Measurements from ENCODE around the gene PCBP3. TPM values are rescaled to one million over a fixed set of nuclear protein-coding genes. Genes with fewer than 3 reads are reported as not detected.
"Not testable (repeated sequence)": the region's sequence is repeated elsewhere in the genome, so short reads cannot be mapped to it uniquely, and the experiment has no call there.

Gene PCBP3
- total and polyA plus RNA-seq, 4 donors, result 14.3 to 30.0 (median 22.5) TPM

DNA sequence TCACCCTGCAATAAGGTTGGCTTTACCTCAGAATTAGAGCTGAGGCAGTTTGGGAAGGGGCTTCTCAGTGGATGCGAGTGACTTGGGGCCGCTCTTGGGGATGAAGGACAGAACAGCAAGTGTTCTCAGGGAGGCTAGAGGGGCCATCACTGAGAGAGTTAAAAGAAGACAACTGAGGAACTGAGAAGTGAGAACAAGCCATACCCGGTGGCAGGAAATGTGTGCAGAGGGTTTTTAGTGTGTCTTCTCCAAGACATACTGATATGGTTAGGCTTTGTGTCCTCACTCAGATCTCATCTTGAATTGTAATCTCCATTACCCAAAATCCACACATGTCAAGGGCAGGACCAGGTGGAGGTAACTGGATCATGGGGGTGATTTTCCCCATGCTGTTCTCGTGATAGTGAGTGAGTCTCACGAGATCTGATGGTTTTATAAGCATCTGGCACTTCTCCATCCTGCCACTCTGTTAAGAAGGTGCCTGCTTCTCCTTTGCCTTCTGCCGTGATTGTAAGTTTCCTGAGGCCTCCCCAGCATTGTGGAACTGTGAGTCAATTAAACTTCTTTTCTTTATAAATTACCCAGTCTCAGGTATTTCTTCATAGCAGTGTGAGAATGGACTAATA lies 75.8 kb downstream of the PCBP3 start:
- H3K9me3 ChIP-seq (ENCODE audit: control insufficient read depth, insufficient read depth, low read length), result no peaks in the 10 kb centered on the region
- WGBS (ENCODE audit: insufficient coverage), result 94% methylated on average over 2 of the region's 6 CpGs
- DNase-seq (ENCODE audit: low read depth in 4 of 6, low spot score in 6 of 6), result no peak

GRCh38 chr21:45720204-45720603 lies 76.7 kb downstream of the PCBP3 start:
- not testable (repeated sequence) for DNase-seq (ENCODE audit: low read depth in 4 of 6, low spot score in 6 of 6); H3K27ac ChIP-seq (ENCODE audit: low read depth, low read length)
- no CpG with 5 or more reads among the region's 1 CpG for WGBS (ENCODE audit: insufficient coverage)

More for the DNA sequence above, 75.8 kb downstream of the PCBP3 start:
- H3K4me1 ChIP-seq (ENCODE audit: control insufficient read depth, insufficient read depth, low read length), result peaks cover 3% of the 10 kb centered on the region
- no peaks in the 10 kb centered on the region for H3K27me3 ChIP-seq (ENCODE audit: control insufficient read depth, insufficient read depth, low read length)
- H3K27ac ChIP-seq (ENCODE audit: low read depth, low read length), result no peak overlapping the region
- H3K4me3 ChIP-seq (ENCODE audit: low read depth, low read length), result no peak overlapping the region
- no peaks in the 10 kb centered on the region for H3K36me3 ChIP-seq (ENCODE audit: control insufficient read depth, insufficient read depth, low read length)

GRCh38 chr21:45721671-45722070 lies 78.1 kb downstream of the PCBP3 start:
- H3K4me1 ChIP-seq (ENCODE audit: control insufficient read depth, insufficient read depth, low read length), result peaks cover 16% of the 10 kb centered on the region
- H3K9me3 ChIP-seq (ENCODE audit: control insufficient read depth, insufficient read depth, low read length), result no peaks in the 10 kb centered on the region
- H3K27ac ChIP-seq (ENCODE audit: low read depth, low read length), result no peak overlapping the region
- H3K36me3 ChIP-seq (ENCODE audit: control insufficient read depth, insufficient read depth, low read length), result no peaks in the 10 kb centered on the region
- DNase-seq (ENCODE audit: low read depth in 4 of 6, low spot score in 6 of 6), result peak in 1 of 6 donors; percentile 54
- H3K27me3 ChIP-seq (ENCODE audit: control insufficient read depth, insufficient read depth, low read length), result no peaks in the 10 kb centered on the region
- no peak overlapping the region for H3K4me3 ChIP-seq (ENCODE audit: low read depth, low read length)
- 59% methylated on average over 2 of the region's 6 CpGs for WGBS (ENCODE audit: insufficient coverage)

More at GRCh38 chr21:45720204-45720603, 76.7 kb downstream of the PCBP3 start:
- H3K4me3 ChIP-seq (ENCODE audit: low read depth, low read length); H3K27me3 ChIP-seq (ENCODE audit: control insufficient read depth, insufficient read depth, low read length); H3K9me3 ChIP-seq (ENCODE audit: control insufficient read depth, insufficient read depth, low read length); H3K36me3 ChIP-seq (ENCODE audit: control insufficient read depth, insufficient read depth, low read length): not testable (repeated sequence)
- peaks cover 11% of the 10 kb centered on the region for H3K4me1 ChIP-seq (ENCODE audit: control insufficient read depth, insufficient read depth, low read length)

- no peaks in the 10 kb centered on the region for H3K9me3 ChIP-seq (ENCODE audit: control insufficient read depth, insufficient read depth, low read length)
These were observed 79.8 kb downstream of the PCBP3 start for GRCh38 chr21:45723049-45723958.

GRCh38 chr21:45724345-45724961 lies 80.9 kb downstream of the PCBP3 start:
- peak; percentile 15 to 91 (median 36) for DNase-seq (ENCODE audit: low read depth in 4 of 6, low spot score in 6 of 6)
- Histone ChIP-seq H3K27me3 (ENCODE audit: control insufficient read depth, insufficient read depth, low read length) (no peaks in the 10 kb centered on the region), H3K9me3 (ENCODE audit: control insufficient read depth, insufficient read depth, low read length) (no peaks in the 10 kb centered on the region), H3K4me3 (ENCODE audit: low read depth, low read length) (no peak overlapping the region), H3K4me1 (ENCODE audit: control insufficient read depth, insufficient read depth, low read length) (peaks cover 16% of the 10 kb centered on the region), H3K27ac (ENCODE audit: low read depth, low read length) (no peak overlapping the region), H3K36me3 (ENCODE audit: control insufficient read depth, insufficient read depth, low read length) (no peaks in the 10 kb centered on the region)
- 23% methylated on average over 9 of the region's 13 CpGs for WGBS (ENCODE audit: insufficient coverage)

More at GRCh38 chr21:45723049-45723958, 79.8 kb downstream of the PCBP3 start:
- Histone ChIP-seq H3K4me3 (ENCODE audit: low read depth, low read length) (no peak overlapping the region), H3K36me3 (ENCODE audit: control insufficient read depth, insufficient read depth, low read length) (no peaks in the 10 kb centered on the region), H3K27me3 (ENCODE audit: control insufficient read depth, insufficient read depth, low read length) (no peaks in the 10 kb centered on the region), H3K4me1 (ENCODE audit: control insufficient read depth, insufficient read depth, low read length) (peaks cover 16% of the 10 kb centered on the region), H3K27ac (ENCODE audit: low read depth, low read length) (no peak overlapping the region)
- DNase-seq (ENCODE audit: low read depth in 4 of 6, low spot score in 6 of 6), result no peak
- WGBS (ENCODE audit: insufficient coverage), result 82% methylated on average over 4 of the region's 10 CpGs

GRCh38 chr21:45724994-45725843 lies 81.7 kb downstream of the PCBP3 start:
- no peaks in the 10 kb centered on the region for H3K9me3 ChIP-seq (ENCODE audit: control insufficient read depth, insufficient read depth, low read length)
- WGBS (ENCODE audit: insufficient coverage), result 88% methylated on average over 8 of the region's 10 CpGs
- H3K36me3 ChIP-seq (ENCODE audit: control insufficient read depth, insufficient read depth, low read length), result no peaks in the 10 kb centered on the region
- DNase-seq (ENCODE audit: low read depth in 4 of 6, low spot score in 6 of 6), result no peak
- H3K27ac ChIP-seq (ENCODE audit: low read depth, low read length), result no peak overlapping the region
- peaks cover 16% of the 10 kb centered on the region for H3K4me1 ChIP-seq (ENCODE audit: control insufficient read depth, insufficient read depth, low read length)
- H3K4me3 ChIP-seq (ENCODE audit: low read depth, low read length), result no peak overlapping the region
- no peaks in the 10 kb centered on the region for H3K27me3 ChIP-seq (ENCODE audit: control insufficient read depth, insufficient read depth, low read length)

DNA sequence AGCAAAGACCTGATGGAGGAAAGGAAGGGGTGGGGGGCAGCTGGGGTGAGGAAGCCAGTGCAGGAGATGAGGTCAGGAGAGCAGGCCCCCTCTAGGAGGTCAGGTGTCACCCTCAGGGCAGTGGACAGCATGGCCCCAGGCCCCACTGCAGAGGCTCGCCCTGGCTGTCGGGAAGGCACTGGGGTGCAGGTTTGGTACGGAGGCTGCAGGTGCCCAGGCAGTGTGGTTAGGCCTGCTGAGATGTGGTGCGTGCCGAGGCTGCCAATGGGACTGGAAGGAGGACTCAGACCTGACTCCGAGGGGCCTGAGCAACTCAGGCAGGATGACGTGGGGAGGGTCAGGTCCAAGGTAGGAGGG lies 82.3 kb downstream of the PCBP3 start:
- no peak for DNase-seq (ENCODE audit: low read depth in 4 of 6, low spot score in 6 of 6)
- WGBS (ENCODE audit: insufficient coverage), result 96% methylated on average over 7 of the region's 7 CpGs
- H3K27ac ChIP-seq (ENCODE audit: low read depth, low read length), result no peak overlapping the region
- H3K9me3 ChIP-seq (ENCODE audit: control insufficient read depth, insufficient read depth, low read length), result no peaks in the 10 kb centered on the region
- H3K36me3 ChIP-seq (ENCODE audit: control insufficient read depth, insufficient read depth, low read length), result no peaks in the 10 kb centered on the region
- H3K27me3 ChIP-seq (ENCODE audit: control insufficient read depth, insufficient read depth, low read length), result no peaks in the 10 kb centered on the region
- peaks cover 16% of the 10 kb centered on the region for H3K4me1 ChIP-seq (ENCODE audit: control insufficient read depth, insufficient read depth, low read length)
- no peak overlapping the region for H3K4me3 ChIP-seq (ENCODE audit: low read depth, low read length)

GRCh38 chr21:45726438-45726837 lies 82.9 kb downstream of the PCBP3 start:
- H3K4me1 ChIP-seq (ENCODE audit: control insufficient read depth, insufficient read depth, low read length), result peaks cover 16% of the 10 kb centered on the region
- no peaks in the 10 kb centered on the region for H3K9me3 ChIP-seq (ENCODE audit: control insufficient read depth, insufficient read depth, low read length)
- DNase-seq (ENCODE audit: low read depth in 4 of 6, low spot score in 6 of 6), result no peak
- no peaks in the 10 kb centered on the region for H3K27me3 ChIP-seq (ENCODE audit: control insufficient read depth, insufficient read depth, low read length)
- H3K27ac ChIP-seq (ENCODE audit: low read depth, low read length), result no peak overlapping the region
- H3K36me3 ChIP-seq (ENCODE audit: control insufficient read depth, insufficient read depth, low read length), result no peaks in the 10 kb centered on the region
- 86% methylated on average over 9 of the region's 10 CpGs for WGBS (ENCODE audit: insufficient coverage)
- H3K4me3 ChIP-seq (ENCODE audit: low read depth, low read length), result no peak overlapping the region

- H3K36me3 ChIP-seq (ENCODE audit: control insufficient read depth, insufficient read depth, low read length), result no peaks in the 10 kb centered on the region
- no peak overlapping the region for H3K4me3 ChIP-seq (ENCODE audit: low read depth, low read length)
- no peaks in the 10 kb centered on the region for H3K27me3 ChIP-seq (ENCODE audit: control insufficient read depth, insufficient read depth, low read length)
- peaks cover 16% of the 10 kb centered on the region for H3K4me1 ChIP-seq (ENCODE audit: control insufficient read depth, insufficient read depth, low read length)
- peaks cover 2% of the 10 kb centered on the region for H3K9me3 ChIP-seq (ENCODE audit: control insufficient read depth, insufficient read depth, low read length)
- H3K27ac ChIP-seq (ENCODE audit: low read depth, low read length), result no peak overlapping the region
- DNase-seq (ENCODE audit: low read depth in 4 of 6, low spot score in 6 of 6), result no peak
- 74% methylated on average over 2 of the region's 2 CpGs for WGBS (ENCODE audit: insufficient coverage)
These were observed 83.9 kb downstream of the PCBP3 start for GRCh38 chr21:45727390-45727789.

All from spinal cord (tissue), 10 donors.